Stimulated activated CD4-positive, alpha-beta T cell treated with anti-CD3 and anti-CD28 coated beads, Interleukin-1b, Interleukin-23, amount 100 ng/mL, for 4 hours (primary cell): ENCODE data around the gene NUDT7.

Experiments used
- DNase-seq, 2 donors: peaks; one replicate each; pipeline ENCODE4 v3.0.0-alpha.2; 2020; ENCODE audit warnings: low read depth in 2 of 2

Gene NUDT7

DNA sequence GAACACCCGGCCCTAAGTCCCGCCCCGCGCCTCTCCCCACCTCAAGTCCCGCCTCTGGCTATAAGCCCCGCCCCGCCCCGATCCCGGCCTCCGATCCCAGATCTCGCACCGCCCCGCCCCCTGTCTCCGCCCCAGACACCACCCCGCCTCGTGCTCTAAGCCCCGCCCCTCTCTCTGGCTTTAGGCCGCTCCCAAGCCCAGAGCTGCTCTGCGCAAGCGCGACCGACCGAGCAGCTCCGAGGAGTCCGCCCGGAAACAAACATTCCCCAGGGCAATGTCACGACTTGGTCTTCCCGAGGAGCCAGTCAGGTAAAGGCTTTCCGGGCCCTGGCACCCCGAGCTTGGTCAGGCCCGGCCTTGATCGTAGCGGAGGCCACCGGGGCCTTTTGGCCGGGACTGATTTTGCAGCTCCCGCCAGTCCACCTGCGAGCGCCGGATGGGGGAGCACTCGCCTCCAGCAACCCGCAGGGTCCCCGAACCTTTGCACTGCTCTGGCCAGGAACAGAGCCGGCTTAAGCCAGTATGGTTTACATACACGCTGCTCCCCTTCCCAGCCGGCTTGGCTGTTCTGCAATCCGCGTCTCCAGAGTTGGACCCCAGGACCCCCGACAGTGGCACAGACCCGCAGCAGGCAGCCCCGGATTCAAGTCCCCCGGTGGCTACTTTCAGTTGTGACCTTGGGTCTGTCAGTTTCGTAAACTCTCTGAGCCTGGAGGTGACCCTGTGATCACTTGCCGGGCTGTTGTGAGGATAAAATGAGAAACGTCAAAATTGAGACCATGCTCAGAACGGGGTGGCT lies at the start of gene NUDT7:
Gene NUDT7 (plus strand): TSS at position 206 of the 799 bp plus-strand sequence. CDS start 69 bp downstream, at position 275.
- peak; percentile 99 to 100 for DNase-seq

DNA sequence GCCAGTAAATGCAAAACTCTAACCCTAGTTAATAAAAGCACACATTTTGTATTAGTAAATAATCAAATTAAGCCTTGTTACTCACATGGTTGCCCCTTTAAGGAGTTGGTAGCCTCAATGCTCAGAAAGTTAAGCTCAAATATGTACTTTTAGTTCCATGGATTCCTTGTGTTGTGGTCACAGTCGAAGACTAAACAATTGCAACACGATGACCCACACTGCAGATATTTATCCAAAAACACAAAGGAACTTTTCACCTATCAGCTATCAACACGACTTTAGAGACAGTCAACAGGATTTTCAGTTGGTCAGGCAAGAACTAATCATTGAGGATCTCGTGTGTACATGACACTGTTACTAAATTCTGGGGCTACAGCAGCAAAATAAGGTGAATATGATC lies 47.4 kb upstream of the NUDT7 start:
- no peak for DNase-seq

DNA sequence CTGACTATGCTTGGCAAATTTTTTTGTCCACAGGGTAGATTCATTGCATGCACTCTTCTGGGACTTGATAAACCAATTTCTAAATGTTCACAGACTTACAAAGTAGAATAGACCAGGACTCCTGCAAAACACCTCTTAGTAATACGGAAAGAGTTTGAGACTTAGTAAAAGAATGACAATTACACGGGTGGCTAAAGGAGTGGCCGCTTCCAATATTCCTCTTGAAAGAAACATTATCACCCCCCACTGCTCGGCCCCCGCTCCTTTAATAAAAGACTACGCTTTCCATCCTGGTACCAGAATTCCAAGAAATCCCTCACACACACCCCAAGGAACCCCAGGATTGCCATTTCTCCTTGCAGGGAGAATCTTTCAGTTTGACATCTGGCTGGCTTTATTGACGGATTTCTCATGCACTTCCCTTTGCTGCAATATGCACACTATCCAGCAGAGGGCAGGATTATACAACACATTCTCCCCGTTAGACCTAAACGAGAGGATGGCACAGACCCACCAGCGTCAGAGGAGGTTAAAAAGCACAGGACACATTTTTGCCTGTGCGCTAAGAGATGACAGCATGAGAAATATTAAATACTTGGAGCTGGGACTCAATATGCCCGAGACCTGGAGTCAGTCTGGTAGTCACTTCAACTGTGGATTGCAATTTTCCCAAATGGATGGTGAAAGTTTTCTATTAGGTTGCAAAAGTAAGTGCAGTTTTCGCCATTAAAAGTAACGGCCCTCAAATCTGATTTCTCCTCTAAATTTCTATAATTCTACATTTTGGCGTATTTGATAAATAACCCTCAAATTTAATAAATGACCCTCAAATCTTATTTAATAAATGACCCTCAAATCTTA lies 46.6 kb upstream of the NUDT7 start:
- DNase-seq, result peak; percentile 1 to 43

DNA sequence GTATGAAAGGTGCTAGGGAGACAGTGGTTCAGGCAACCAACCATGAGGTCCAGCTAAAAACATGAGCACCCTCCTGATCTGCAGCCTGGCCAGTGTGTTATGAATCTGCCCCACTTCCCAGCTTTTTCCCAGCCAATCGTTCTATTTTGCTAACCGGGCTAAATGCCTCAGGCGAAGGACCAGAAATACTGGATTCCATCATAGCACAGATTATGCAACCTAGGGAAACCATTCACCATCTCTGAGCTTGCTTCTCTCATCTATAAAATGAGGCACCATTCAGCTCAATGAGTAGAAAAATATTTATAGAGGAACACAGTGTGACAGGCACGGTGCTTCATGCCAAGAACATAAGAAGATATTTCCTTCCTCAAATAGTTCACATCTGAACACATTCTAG lies 45.2 kb upstream of the NUDT7 start:
- no peak for DNase-seq

DNA sequence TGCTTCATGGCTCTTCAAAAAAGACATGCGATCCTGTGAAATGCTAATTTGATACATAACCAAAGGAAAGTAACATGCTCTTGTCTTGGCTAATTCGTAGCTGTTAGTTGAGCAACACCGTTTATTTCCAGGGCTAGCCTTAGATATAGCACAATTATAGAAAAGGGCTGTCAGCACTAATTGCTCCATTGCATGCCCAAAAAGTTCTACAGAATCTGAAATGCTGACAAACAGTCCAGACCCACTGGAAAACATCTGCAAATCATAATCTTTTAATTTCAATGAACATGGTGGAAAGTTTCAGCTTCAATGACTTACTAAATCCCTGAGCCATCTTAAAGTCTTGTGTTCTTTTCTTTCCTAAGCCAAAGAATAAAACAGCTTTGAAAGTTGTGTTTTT lies 42.9 kb upstream of the NUDT7 start:
- DNase-seq, result no peak

DNA sequence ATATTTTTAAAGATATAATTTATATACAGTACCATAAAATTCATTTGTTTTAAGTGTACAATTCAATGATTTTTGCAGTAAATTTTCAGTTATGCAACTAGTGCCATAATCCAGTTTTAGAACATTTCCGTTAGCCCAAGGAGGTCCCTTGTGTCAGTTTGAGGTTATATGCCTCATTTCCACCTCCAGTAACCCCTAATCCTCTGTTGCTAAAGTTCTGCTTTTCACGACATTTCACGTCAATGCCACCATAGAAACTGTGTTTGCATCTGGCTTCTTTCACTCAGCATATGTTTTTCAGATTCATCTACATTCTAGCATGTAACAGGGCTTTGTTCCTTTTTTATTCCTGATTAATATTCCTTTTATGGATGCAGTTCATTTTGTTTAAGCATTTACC lies 42.4 kb upstream of the NUDT7 start:
- DNase-seq, result no peak

DNA sequence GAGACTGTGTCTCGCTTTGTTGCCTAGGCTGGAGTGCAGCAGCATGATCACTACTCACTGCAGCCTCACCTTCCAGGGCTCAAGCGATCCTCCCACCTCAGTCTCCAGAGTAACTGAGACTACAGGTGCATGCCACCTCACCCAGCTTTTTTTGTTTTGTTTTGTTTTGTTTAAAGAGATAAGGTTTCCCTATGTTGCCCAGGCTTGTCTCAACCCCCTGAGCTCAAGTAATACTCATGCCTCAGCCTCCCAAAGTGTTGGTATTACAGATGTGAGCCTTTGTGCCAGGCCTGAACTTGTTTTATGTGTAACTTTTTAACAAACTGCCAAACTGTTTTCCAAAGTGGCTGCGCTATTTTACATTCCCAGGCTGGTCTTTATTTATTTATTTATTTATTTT lies 41.8 kb upstream of the NUDT7 start:
- DNase-seq, result no peak

DNA sequence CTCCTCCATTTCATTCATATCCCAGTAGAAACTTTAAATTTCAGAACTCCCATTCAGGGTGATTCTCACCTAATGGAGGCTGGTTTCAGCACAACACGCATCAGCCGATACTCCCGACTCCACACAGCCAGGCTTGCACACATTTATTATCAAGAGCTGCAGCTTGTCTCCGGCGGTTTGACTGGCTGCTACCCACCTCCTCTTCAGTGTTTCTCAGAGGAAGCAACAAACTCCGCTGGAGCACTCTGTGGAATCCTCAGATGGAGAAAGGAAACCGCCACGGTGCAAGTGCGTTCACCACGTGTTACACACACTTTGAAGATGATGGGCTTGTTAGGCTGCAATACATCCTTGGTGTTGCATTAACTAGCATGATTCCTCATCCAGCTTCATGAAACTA lies 39.7 kb upstream of the NUDT7 start:
- DNase-seq, result no peak

DNA sequence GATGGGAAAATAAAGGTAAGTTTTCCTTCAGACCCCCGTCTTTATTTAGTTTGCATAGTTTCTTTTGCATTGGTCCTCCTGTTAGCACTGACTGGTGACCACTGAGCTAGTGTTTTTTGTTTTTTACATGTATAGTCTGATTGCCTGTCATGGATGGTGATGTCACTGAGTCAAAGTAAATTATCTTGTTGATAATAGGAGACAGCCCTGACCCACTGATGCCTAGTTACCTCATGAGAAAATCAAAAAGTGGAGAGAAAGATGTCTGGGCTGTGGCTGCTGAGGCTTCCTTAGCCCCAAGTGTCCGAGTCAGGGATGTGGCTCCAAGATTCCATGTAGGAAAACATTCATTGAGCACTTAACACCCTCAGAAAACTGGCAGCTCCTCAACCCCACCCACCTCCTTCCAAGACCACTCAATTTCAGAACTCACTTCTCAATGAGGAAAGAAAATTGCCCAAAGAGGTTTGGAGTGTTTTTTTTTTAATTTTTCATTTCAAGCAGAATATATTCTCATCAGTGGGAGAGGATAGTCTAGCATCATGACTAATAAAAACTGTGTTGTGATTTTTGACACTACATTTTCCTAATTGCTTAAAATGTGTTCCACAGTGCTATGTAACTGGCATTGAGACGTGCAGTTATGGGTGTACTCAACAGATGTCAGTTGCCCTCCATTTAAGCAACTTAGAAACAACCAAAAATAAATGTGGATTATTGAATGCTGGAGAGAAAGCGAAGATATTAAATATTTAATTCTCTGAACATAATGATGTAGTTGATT lies 38.7 kb upstream of the NUDT7 start:
- no peak for DNase-seq

DNA sequence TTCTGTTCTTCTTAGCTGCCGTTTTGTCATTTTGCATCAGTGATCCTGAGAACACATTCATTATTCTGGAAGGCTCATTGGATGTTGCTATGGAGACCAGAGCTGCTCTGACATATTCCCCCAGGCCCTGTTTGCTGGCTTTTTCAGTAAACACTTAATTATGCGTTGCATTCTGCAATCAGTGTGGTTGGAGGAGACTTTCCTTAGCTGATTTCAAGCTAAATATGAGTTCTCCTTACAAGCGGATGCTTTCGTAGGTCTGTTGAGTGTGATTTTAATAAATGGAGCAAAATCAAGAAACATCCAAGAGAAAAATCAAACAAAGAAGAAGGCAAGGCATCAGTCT lies 38.2 kb upstream of the NUDT7 start:
- DNase-seq, result no peak

DNA sequence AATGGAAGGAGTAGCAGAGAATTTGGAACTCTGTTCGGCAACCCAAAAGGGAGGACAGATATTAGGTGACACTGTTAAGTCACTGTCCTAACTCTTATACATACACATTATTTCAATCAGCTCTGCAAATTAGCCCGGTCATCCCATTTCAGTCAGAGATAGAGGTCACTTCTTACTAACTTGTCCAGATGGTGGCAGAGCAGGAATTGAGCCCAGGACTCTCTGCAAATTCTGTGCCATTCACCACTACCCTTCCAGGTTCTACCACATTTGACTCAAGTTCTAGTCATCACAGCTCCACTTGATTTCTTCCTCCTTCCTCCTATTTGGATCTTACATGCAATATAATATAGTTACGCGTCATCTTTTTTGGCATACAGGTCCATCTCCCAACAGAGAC lies 35.9 kb upstream of the NUDT7 start:
- DNase-seq, result no peak

DNA sequence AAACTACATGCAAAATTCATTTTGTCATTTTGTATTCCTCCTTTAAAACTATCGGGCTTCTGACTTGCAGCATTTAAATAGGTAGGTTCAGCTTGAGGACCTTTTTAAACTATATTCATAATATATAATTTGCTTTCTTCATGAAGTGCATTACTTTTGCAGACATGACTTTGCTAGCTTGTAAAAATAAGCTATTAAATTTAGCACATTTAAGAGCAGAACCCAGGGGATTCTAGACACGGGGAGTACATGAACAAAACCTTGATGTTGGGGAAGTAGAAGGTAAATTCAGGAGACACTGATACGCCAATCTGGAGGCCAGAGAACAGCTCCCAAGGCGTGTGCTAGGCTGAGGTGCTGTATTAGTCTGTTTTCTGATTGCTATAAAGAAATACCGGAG lies 32.3 kb upstream of the NUDT7 start:
- DNase-seq, result no peak

DNA sequence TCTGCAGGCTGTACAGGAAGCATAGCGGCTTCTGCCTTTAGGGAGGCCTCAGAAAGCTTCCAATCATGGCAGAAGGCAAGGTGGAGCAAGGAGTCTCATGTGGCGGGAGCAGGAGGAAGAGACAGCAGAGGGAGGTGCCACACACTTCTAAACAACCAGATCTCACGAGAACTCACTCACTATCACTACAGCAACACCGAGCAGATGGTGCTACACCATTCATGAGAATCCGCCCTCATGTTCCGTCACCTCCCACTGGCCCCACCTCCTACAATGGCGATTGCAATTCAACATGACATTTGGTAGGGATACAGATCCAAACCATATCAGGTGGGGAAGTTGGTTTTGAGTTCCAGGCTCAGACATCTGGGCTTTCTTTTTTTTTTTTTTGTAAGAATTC lies 31.9 kb upstream of the NUDT7 start:
- DNase-seq, result no peak

DNA sequence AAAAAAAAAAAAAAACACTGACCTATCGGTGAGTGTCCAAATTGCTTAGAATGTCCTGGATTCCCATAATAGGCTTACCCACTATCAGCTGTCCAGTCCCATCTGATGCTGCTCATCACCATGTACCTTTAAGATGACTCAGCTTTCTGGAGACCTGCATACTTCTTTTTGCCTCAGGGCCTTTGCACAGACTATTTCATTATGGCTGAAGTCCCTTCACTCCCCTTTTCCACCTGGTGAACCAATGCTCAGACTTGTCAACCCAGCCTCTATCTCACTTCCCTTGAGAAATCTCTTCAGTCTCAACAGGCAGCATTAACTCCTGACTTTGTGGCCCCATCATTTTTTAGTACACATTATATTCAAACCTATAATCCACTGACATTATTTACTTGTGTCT lies 29.7 kb upstream of the NUDT7 start:
- no peak for DNase-seq

DNA sequence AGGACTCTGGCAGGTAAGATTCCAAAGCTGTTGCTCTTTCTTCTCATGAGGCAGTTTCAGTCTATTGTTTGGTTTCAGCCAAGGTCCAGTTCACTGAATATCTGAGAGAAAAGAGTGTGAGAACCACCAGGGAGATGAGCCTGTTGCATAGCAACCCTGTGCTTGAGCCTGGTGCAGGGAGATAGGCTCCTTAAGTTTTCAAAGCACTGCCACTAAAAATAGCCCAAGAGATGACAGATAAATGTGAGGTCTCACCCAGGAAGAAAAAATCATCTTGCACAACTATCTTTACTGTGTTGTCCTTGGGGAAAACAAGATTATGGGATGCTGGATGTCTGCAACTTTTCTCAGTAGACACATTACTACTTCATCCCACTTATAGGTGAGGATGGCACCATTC lies 26.2 kb upstream of the NUDT7 start:
- no peak for DNase-seq

DNA sequence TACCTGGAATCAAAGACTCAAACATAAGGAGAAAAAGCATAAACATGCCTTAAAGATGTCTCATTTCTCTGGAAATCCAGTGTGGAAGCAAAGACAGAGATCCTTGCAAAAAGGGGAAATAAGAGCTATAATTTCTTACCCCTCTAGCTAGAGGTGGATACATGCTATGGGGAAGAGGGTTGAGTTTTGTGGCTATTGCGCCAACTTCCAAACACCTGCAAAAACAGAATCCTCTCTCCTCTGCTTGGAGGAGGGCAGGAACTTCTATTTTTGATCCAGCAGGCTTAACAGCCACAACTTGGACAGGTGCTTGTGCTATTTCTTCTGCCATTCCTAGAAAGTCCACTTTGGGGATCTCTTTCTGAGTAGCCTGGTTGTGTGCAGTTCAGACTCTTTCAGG lies 21.5 kb upstream of the NUDT7 start:
- DNase-seq, result no peak

DNA sequence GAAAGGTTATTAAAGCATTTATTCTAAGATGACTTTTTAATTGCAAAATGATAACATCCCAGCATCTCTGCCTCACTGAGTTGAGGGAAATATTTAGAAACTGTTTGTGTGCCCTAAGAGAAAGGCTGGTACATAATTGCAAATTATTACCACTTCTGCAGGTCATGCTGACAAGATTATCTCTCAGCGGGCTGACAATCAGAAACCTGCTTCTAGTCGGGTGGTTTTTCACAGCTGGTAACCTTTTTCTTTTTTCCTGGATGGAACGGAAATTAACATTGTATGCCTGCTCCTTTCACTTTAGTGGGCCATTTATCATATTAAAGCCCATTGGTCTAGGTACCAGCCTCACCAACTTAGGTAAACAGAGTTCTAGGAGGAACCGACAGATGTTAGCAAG lies 17.0 kb upstream of the NUDT7 start:
- DNase-seq, result no peak

DNA sequence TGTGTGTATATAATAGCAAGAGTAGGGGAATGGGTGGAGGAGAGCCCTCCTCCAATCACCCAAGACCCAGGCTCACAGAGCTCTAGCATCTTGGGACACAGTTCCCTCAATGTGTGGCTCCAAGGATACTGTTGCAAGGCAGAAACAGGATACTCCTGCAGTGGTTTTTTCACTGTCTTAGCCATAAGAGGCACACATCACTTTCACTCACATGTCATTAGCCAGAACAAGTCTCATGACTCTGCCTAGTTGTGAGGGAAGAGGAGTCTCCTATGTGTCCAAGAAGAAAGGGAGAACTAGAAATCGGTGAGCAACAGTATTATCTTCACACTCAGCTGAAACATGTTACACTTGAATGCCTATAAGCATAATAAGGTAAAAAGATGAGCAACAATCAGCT lies 11.1 kb upstream of the NUDT7 start:
- no peak for DNase-seq

DNA sequence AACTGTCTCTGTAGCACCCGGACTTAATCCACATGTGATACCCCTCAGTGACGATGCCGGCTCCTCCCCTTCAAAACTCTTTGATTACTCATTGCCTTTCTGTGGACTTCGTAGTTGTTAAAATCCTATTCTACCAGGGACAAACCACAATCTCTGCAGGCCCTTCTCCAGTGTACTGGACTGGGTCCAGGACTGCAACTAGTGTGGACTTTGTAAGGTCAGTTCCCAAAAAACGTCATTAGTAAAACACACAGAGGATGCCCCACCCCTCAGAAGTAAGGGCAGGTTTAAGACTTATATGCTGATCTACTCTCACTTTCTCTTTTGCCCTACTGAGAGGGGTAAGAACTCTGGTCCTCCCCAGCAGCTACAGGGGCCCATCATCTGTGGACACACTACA lies 10.5 kb upstream of the NUDT7 start:
- DNase-seq, result no peak

DNA sequence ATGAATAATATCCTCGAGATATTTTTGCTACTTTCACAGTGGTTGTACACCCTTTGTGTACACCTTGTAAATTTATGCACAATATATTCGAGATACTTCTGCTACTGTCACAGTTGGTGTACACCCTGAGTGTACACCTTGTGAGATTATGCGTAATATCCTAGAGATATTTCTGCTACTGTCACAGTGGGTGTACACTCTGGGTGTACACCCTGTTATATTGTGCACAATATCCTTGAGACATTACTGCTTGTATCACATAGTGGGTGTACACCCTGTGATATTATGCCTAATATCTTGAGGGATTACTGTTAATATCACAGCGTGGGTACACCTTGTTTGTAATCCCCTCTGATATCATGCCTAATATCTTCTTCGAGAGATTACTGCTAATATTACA lies 7.2 kb upstream of the NUDT7 start:
- no peak for DNase-seq

DNA sequence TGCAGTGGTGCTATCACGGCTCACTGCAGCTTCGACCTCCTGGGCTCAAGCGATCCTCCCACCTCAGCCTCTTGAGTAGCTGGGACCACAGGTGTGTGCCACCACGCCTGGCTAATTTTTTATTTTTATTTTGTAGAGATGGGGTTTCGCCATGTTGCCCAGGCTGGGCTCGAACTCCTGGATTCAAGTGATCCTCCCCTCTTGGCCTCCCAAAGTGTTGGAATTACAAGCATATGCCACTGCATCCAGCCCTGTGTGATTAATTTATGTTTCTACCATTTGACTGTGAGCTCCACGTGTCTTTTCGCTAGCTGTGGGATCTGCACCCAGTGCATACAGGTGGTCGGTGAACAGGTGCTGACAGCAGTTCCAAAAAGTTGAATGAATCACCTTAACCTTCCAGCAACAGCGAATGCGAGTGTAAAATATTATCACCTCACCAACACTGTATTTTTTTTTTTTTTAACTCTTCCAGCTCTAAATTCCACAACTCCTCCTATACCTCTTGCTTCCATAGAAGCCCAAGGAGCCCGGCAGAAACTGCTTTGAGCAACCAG lies 484 bp upstream of the NUDT7 start:
- no peak for DNase-seq

DNA sequence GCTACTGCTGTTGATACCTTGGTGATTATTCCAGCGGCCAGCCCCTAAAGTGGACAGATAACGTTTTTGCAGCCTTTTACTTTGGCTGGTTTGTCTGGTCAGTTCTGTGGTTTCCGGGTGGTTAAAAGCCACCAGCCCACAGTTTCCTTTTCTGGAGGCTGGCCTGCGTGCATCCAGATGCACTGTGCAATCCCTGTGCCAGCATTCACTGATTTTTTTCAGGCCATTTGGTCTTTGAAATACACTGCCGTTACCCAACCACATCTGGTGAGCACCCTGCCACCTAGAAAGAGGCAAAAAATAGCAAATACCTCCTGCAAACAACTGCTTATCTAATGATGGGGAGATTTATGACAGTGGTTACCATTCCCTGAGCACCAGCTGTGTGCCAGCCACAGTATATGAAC lies 797 bp downstream of the NUDT7 start:
- DNase-seq, result no peak
